ENCODE results near the gene CSPG4.

- peak in 4 of 5 experiments; percentile 11 to 39 (median 30) for TF ChIP-seq CTCF (IDR thresholded peaks at IDR 0.05)
- peak; percentile 46 for TF ChIP-seq POLR2A (IDR thresholded peaks at IDR 0.05)
These were observed 45.6 kb upstream of the CSPG4 start for GRCh38 chr15:75758071-75758872.
